Measurements from ENCODE around the gene LTBP3. TPM values are rescaled to one million over a fixed set of nuclear protein-coding genes. Genes with fewer than 3 reads are reported as not detected.

The LTBP3 gene
- total RNA-seq, 4 donors from 2014 or later = 48.7 to 467 (median 140) TPM

DNA sequence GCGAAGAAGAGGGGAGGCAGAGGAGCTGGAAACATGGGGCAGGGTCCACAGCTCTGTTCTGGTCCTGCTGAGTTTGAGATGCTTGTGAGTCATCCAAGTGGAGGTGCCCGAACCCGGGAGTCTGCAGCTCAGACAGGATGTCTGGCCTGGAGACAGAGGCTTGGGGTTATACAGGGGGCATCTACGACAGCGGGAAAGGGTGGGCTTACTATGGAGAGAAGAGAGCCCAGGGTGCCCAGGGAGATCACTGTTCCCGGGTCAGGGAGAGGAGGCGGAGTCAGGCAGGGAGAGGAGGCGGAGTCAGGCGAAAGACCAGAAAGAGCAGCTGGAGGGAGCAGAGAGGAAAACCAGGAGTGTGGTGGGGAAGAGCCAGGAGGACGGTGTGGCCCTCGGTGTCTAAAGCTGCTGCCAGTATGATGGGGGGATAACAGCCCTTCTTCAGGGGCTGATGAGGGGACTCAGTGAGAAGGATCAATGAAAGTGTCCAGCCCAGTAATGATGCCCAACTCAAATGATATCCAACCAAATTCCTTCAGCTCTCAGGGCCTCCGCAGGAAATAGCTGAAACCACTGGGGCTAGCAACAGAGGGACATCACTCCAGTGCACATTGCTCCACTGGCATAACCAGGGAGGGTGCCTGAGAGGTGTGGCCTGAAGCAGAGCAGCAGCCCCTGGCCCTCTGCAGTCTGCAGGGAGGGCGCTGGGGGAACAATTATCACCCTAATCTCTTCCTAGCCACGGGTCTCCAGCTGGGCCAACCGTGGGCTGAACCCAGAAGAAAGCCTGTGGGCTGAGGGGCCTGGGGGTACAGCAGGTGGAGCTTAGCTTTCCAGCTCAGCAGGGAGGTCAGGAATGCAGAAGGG is 2.6 kb upstream of the LTBP3 start:
- in situ Hi-C loops (cut with MboI; ENCODE audit: low pct_ligation_motif_present in 1 of 4, low pct_unique_long_range_greater_than_20kb in 1 of 4, low sequenced_read_pairs in 3 of 4) (no loop called here), intact Hi-C loops (cut with DNase I; ENCODE audit: low total_unique reads) (no loop called here)
- DNase-seq = peak; percentile 54
- 15 to 21% methylated on average over 8 to 15 of the region's 15 CpGs for WGBS, 2 donors (ENCODE audit: low coverage in 1 of 2)
- no peak overlapping the region for H3K4me3 ChIP-seq
- H3K27ac ChIP-seq = peak overlapping the region; percentile 85 to 92 (median 89)
- H3K4me1 ChIP-seq = peaks cover 27 to 51% (median 42%) of the 10 kb centered on the region in 4 donors
- no peaks in the 10 kb centered on the region for H3K9me3 ChIP-seq
- TF ChIP-seq EP300 (IDR thresholded peaks at IDR 0.05; ENCODE audit: low read depth) (no peak), POLR2AphosphoS5 (IDR thresholded peaks at IDR 0.05) (no peak), POLR2A (IDR thresholded peaks at IDR 0.05) (no peak)
- TF ChIP-seq, protein P1, sequence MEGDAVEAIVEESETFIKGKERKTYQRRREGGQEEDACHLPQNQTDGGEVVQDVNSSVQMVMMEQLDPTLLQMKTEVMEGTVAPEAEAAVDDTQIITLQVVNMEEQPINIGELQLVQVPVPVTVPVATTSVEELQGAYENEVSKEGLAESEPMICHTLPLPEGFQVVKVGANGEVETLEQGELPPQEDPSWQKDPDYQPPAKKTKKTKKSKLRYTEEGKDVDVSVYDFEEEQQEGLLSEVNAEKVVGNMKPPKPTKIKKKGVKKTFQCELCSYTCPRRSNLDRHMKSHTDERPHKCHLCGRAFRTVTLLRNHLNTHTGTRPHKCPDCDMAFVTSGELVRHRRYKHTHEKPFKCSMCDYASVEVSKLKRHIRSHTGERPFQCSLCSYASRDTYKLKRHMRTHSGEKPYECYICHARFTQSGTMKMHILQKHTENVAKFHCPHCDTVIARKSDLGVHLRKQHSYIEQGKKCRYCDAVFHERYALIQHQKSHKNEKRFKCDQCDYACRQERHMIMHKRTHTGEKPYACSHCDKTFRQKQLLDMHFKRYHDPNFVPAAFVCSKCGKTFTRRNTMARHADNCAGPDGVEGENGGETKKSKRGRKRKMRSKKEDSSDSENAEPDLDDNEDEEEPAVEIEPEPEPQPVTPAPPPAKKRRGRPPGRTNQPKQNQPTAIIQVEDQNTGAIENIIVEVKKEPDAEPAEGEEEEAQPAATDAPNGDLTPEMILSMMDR (IDR thresholded peaks at IDR 0.05) = no peak
- no peaks in the 10 kb centered on the region for H3K36me3 ChIP-seq
- H3K27me3 ChIP-seq = no peaks in the 10 kb centered on the region

DNA sequence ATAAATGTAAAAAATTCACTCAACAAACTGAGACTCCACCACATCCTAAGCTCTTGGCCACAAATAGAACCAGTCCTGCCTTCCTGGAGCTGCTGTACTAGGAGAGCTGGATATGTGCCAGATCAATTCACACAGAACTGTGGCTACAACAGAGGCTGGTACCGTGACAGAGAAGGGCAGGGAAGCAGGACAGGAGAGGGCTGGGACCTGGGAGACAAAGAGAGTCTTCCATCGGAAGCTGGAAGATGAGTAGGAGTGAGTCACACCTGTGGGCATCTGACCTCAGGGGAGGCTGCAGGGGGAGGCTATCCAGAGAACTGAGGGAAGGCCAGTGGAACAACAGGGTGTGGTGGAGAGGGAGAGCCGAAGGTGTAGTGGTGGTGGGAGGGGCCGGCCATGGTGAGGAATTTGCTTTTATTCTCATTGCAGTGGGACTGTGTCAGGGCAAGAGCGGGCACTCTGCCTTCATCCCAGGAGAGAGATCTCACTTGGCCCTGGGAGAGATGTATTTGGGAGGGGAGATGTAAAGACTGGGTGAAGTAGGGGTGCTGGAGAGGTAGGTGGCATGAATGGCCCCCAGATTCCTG is 1.9 kb upstream of the LTBP3 start:
- 34 to 36% methylated on average over 4 to 5 of the region's 5 CpGs for WGBS, 2 donors (ENCODE audit: low coverage in 1 of 2)
- H3K4me3 ChIP-seq = no peak overlapping the region
- intact Hi-C loops (cut with DNase I; ENCODE audit: low total_unique reads) (no loop called here), in situ Hi-C loops (cut with MboI; ENCODE audit: low pct_ligation_motif_present in 1 of 4, low pct_unique_long_range_greater_than_20kb in 1 of 4, low sequenced_read_pairs in 3 of 4) (no loop called here)
- peak; percentile 64 for DNase-seq
- no peaks in the 10 kb centered on the region for H3K27me3 ChIP-seq
- H3K9me3 ChIP-seq = no peaks in the 10 kb centered on the region
- peak overlapping the region; percentile 85 to 92 (median 89) for H3K27ac ChIP-seq
- no peak for TF ChIP-seq POLR2A (IDR thresholded peaks at IDR 0.05)
- TF ChIP-seq EP300 (IDR thresholded peaks at IDR 0.05; ENCODE audit: low read depth) = no peak
- TF ChIP-seq, protein P1 (IDR thresholded peaks at IDR 0.05) = no peak
- TF ChIP-seq POLR2AphosphoS5 (IDR thresholded peaks at IDR 0.05) = no peak
- no peaks in the 10 kb centered on the region for H3K36me3 ChIP-seq
- H3K4me1 ChIP-seq = peaks cover 34 to 54% (median 47%) of the 10 kb centered on the region in 4 donors

DNA sequence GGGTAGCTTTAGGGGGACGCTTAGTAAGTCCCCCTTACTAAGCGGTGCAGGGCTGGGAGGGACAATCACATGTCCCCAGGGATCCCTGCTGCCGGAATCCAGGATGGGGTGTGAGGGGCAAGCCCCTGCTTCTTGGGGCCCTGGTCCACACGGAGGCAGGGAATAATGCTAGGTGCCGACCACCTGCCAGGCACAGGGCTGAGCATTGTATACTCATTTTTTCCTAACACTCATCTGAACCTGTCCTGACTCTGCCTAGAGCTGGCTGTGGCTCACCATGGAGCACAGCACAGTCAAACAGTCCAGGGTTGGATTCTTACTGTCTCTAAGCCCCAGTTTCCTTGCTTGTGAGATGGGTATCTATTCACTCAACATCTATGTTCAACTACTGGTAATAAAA is 1.4 kb upstream of the LTBP3 start:
- no peak for DNase-seq
- in situ Hi-C loops (cut with MboI; ENCODE audit: low pct_ligation_motif_present in 1 of 4, low pct_unique_long_range_greater_than_20kb in 1 of 4, low sequenced_read_pairs in 3 of 4) = no loop called here
- peak overlapping the region; percentile 85 to 92 (median 89) for H3K27ac ChIP-seq
- H3K27me3 ChIP-seq = no peaks in the 10 kb centered on the region
- intact Hi-C loops (cut with DNase I; ENCODE audit: low total_unique reads) = no loop called here
- no peaks in the 10 kb centered on the region for H3K36me3 ChIP-seq
- WGBS, 2 donors (ENCODE audit: low coverage in 1 of 2) = 42 to 76% methylated on average over 2 to 5 of the region's 5 CpGs
- H3K4me1 ChIP-seq = peaks cover 34 to 58% (median 47%) of the 10 kb centered on the region in 4 donors
- no peaks in the 10 kb centered on the region for H3K9me3 ChIP-seq
- TF ChIP-seq, protein P1 (IDR thresholded peaks at IDR 0.05) = no peak
- no peak for TF ChIP-seq POLR2A (IDR thresholded peaks at IDR 0.05)
- TF ChIP-seq EP300 (IDR thresholded peaks at IDR 0.05; ENCODE audit: low read depth) = no peak
- TF ChIP-seq POLR2AphosphoS5 (IDR thresholded peaks at IDR 0.05) = no peak
- H3K4me3 ChIP-seq = no peak overlapping the region

DNA sequence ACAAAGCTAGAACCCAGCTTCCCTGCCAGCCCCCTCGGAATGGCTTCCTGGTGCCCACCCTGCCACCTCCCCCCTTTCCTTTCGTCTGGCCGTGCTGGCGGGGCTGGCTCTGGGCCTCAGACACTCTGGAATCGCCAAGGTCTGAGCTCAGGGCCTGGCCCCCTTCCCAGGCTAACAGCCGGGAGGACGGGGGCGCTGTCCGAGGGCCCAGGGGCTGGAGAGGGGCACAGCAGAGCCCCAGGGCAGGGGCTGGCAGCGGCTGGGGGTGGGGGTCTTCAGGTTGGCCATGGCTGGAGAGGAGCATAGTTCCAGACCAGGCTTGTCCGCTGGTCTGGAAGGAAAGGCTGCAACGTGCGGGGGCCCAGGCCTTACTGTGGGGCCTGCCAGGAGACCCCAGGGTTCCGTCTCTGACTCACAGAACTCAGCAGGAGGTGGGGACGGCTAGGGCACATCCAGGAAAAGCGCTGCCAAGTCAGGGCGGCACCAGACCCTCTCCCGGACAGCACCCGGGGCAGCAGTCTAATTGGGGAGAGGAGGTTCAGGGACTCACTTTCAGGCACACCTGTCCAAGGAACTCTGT is 861 bp upstream of the LTBP3 start:
- 42 to 64% methylated on average over 8 to 12 of the region's 19 CpGs for WGBS, 2 donors (ENCODE audit: low coverage in 1 of 2)
- Histone ChIP-seq H3K4me1 (peaks cover 34 to 62% (median 49%) of the 10 kb centered on the region in 4 donors), H3K27me3 (no peaks in the 10 kb centered on the region), H3K27ac (peak overlapping the region; percentile 85 to 92 (median 89)), H3K36me3 (no peaks in the 10 kb centered on the region), H3K4me3 (peak overlapping the region; percentile 38 to 60 (median 58)), H3K9me3 (no peaks in the 10 kb centered on the region)
- no peak for DNase-seq
- in situ Hi-C loops (cut with MboI; ENCODE audit: low pct_ligation_motif_present in 1 of 4, low pct_unique_long_range_greater_than_20kb in 1 of 4, low sequenced_read_pairs in 3 of 4) (no loop called here), intact Hi-C loops (cut with DNase I; ENCODE audit: low total_unique reads) (no loop called here)
- TF ChIP-seq POLR2A (IDR thresholded peaks at IDR 0.05) (no peak), EP300 (IDR thresholded peaks at IDR 0.05; ENCODE audit: low read depth) (no peak), POLR2AphosphoS5 (IDR thresholded peaks at IDR 0.05) (peak in 1 of 3 donors; percentile 30)
- TF ChIP-seq, protein P1 (IDR thresholded peaks at IDR 0.05) = no peak

Data from transverse colon (tissue), 4 donors.